Subcutaneous adipose tissue (tissue), 4 donors: Measurements from ENCODE around the gene NECTIN3. TPM values are rescaled to one million over a fixed set of nuclear protein-coding genes. Genes with fewer than 3 reads are reported as not detected.

Experiments used
- CTCF ChIP-seq: fragments of 450-650 bp; IDR thresholded peaks from one replicate; pipeline ENCODE4 v1.5.1; 2016; ENCODE audit warnings: low read depth, mild to moderate bottlenecking, control low read depth, antibody characterized with exemption, moderate library complexity
- total RNA-seq, 4 donors: library from RNA; depleted of rRNA; stranded (reverse); fragments of >200 nt; gene quantifications; one replicate each; pipeline ENCODE4 v1.1.0, GENCODE V29; 2016

NECTIN3 gene, protein sequence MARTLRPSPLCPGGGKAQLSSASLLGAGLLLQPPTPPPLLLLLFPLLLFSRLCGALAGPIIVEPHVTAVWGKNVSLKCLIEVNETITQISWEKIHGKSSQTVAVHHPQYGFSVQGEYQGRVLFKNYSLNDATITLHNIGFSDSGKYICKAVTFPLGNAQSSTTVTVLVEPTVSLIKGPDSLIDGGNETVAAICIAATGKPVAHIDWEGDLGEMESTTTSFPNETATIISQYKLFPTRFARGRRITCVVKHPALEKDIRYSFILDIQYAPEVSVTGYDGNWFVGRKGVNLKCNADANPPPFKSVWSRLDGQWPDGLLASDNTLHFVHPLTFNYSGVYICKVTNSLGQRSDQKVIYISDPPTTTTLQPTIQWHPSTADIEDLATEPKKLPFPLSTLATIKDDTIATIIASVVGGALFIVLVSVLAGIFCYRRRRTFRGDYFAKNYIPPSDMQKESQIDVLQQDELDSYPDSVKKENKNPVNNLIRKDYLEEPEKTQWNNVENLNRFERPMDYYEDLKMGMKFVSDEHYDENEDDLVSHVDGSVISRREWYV
- total RNA-seq = 10 to 100 TPM; 19.4 to 36.7 (median 29.4) TPM

- no peak for TF ChIP-seq CTCF
Observed at GRCh38 chr3:111071257-111072030, at the start of gene NECTIN3. Gene NECTIN3 (plus strand): TSS chr3:111071816. CDS start chr3:111072018, 202 bp downstream.

DNA sequence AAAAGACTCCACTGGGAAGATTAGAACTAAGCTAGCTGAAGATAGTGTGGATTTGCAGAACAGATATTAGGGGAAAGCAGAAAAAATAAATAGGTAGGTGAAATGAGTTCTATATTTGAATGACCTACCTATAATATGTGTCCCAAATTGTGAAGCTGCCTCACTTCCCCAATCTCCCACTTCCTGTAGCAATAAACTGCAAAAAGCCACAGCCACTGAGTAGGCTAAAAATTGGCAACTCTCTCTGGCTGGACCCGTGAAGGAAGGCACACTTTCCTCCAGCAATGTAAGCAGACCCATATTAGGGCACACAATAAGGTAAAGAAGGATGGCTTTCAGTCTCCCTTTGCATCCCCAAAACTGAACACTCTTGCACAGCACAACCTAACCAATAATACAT, 43.7 kb upstream of the NECTIN3 start:
- TF ChIP-seq CTCF = no peak

DNA sequence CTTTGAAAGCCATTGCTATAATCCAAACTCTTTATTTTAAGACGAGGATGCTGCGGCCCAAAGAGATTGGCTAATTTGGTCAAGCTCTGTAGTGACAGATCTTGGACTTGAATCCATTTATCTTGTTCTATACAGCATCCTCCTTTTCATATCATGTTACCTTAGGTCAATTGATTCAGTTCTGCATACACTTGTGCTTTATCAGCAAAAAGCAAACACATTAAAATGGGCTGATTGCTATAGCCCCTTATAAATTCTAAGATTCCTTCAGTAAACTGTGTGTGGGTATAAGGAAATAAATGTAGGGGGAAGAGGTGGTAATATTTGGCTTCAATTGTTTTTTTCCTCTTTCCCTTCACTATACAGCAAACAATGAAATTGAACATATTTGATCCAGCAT, 40.1 kb upstream of the NECTIN3 start:
- TF ChIP-seq CTCF = no peak

GRCh38 chr3:111032677-111033076, 38.9 kb upstream of the NECTIN3 start:
- TF ChIP-seq CTCF = no peak

- TF ChIP-seq CTCF = no peak
Observed at GRCh38 chr3:111033470-111034050, 38.1 kb upstream of the NECTIN3 start.

DNA sequence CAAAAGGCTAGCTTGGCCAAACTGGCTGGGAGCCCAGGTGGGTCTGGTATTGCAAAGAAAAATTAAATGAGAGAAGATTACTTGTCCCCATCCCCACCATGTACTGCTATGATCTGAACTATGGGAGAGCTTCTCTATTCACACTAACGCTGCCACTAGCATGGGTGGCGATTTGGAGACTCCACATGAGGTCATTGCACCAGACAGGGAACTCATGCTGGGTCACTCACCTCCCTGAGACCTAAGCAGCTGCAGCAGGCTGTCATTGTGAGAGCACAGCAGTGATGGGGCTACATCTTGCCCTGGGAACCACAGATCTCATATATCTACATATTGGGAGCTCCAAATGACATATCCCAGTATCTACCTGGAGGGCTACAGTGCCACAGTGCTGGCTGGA, 36.3 kb upstream of the NECTIN3 start:
- TF ChIP-seq CTCF = no peak

- no peak for TF ChIP-seq CTCF
Observed at GRCh38 chr3:111035902-111036301, 35.7 kb upstream of the NECTIN3 start.
